Right kidney (tissue), 1 donor: ENCODE data around the gene MMP24.

ENCODE experiments used
- DNase-seq: peaks from one replicate; pipeline ENCODE4 v3.0.0-alpha.2; 2016

MMP24 gene

GRCh38 chr20:35279040-35279439 is 52.5 kb downstream of the MMP24 start:
- no peak for DNase-seq

GRCh38 chr20:35279533-35280174 is 53.2 kb downstream of the MMP24 start:
- no peak for DNase-seq

- DNase-seq = no peak
Measured at GRCh38 chr20:35280523-35280922, 54.0 kb downstream of the MMP24 start.

- no peak for DNase-seq
Measured at GRCh38 chr20:35281506-35282101, 55.1 kb downstream of the MMP24 start.

- no peak for DNase-seq
Measured at GRCh38 chr20:35283441-35284266, 57.2 kb downstream of the MMP24 start.

- DNase-seq = peak; percentile 86
Measured at GRCh38 chr20:35284267-35284991, 57.9 kb downstream of the MMP24 start, which contains the start of gene EIF6. Gene EIF6, minus strand, starts transcription at chr20:35284772. Its CDS starts 285 bp downstream, at chr20:35284487.

GRCh38 chr20:35284992-35285805 is 58.7 kb downstream of the MMP24 start:
- DNase-seq = no peak

GRCh38 chr20:35285806-35286076 is 59.3 kb downstream of the MMP24 start:
- DNase-seq = no peak

- DNase-seq = no peak
Measured at GRCh38 chr20:35286077-35286898, 59.8 kb downstream of the MMP24 start.

- no peak for DNase-seq
Measured at GRCh38 chr20:35286899-35287508, 60.5 kb downstream of the MMP24 start.

- DNase-seq = no peak
Measured at GRCh38 chr20:35287509-35288324, 61.2 kb downstream of the MMP24 start.

GRCh38 chr20:35288325-35289060 is 62.0 kb downstream of the MMP24 start:
- DNase-seq = no peak

GRCh38 chr20:35290186-35290886 is 63.8 kb downstream of the MMP24 start:
- no peak for DNase-seq

- DNase-seq = no peak
Measured at GRCh38 chr20:35290887-35291417, 64.5 kb downstream of the MMP24 start.

GRCh38 chr20:35291654-35292503 is 65.4 kb downstream of the MMP24 start, which contains the start of gene FAM83C:
Gene FAM83C, minus strand, starts transcription at chr20:35292425. Its CDS starts 121 bp downstream, at chr20:35292304.
- DNase-seq = no peak

GRCh38 chr20:35292504-35293285 is 66.2 kb downstream of the MMP24 start:
- no peak for DNase-seq
